ENCODE measurements around the gene GTF3A. TPM values are rescaled to one million over a fixed set of nuclear protein-coding genes. Genes with fewer than 3 reads are reported as not detected.
A peak's percentile ranks its signal among the peaks of the same experiment; 100 is the strongest.

GTF3A gene
- total and polyA plus RNA-seq, 10 donors = 90.7 to 275 (median 133) TPM

GRCh38 chr13:27455331-27455855, 31.0 kb downstream of the GTF3A start:
- TF ChIP-seq POLR2AphosphoS5 (IDR thresholded peaks at IDR 0.05) (no peak), POLR2A (IDR thresholded peaks at IDR 0.05) (no peak), CTCF (IDR thresholded peaks at IDR 0.05 in 8 of 11, conservative IDR thresholded peaks at IDR 0.05 in 3 of 11) (no peak)
- peaks cover 4 to 38% (median 24%) of the 10 kb centered on the region in 6 donors for H3K4me1 ChIP-seq
- no peaks in the 10 kb centered on the region for H3K27me3 ChIP-seq (replicated peaks in 1 of 7)
- intact Hi-C loops (cut with DNase I; ENCODE audit: low total_unique reads) = loop anchor here (10.0 kb wide), 1 partner anchor 169 kb away; the partner anchor contains the start of genes LNX2 and POLR1D
- DNase-seq = no peak
- WGBS, 5 donors = 2 to 8% (median 4%) methylated on average over 5 of the region's 5 CpGs
- no peaks in the 10 kb centered on the region for H3K9me3 ChIP-seq
- peak overlapping the region; percentile 49 to 82 (median 72) for H3K27ac ChIP-seq
- H3K4me3 ChIP-seq = peak overlapping the region; percentile 22 to 64 (median 28)
- H3K36me3 ChIP-seq = no peaks in the 10 kb centered on the region

GRCh38 chr13:27461940-27462584, 37.6 kb downstream of the GTF3A start:
- intact Hi-C loops (cut with DNase I; ENCODE audit: low total_unique reads) = loop anchor here (10.0 kb wide), 1 partner anchor 47 kb away; no protein-coding TSS in a partner anchor

GRCh38 chr13:27463500-27463899, 39.1 kb downstream of the GTF3A start:
- TF ChIP-seq CTCF (IDR thresholded peaks at IDR 0.05 in 8 of 11, conservative IDR thresholded peaks at IDR 0.05 in 3 of 11) (no peak), POLR2AphosphoS5 (IDR thresholded peaks at IDR 0.05) (no peak), POLR2A (IDR thresholded peaks at IDR 0.05) (no peak)
- no peak for DNase-seq
- 67 to 78% (median 72%) methylated on average over 6 of the region's 6 CpGs for WGBS, 5 donors
- Histone ChIP-seq H3K27me3 (replicated peaks in 1 of 7) (no peaks in the 10 kb centered on the region), H3K4me3 (no peak overlapping the region), H3K36me3 (no peaks in the 10 kb centered on the region), H3K9me3 (no peaks in the 10 kb centered on the region), H3K4me1 (peaks cover 0 to 7% (median 2%) of the 10 kb centered on the region in 6 donors), H3K27ac (no peak overlapping the region)
- intact Hi-C loops (cut with DNase I; ENCODE audit: low total_unique reads) = loop anchor here (10.0 kb wide), 1 partner anchor 49 kb away; no protein-coding TSS in a partner anchor

More at GRCh38 chr13:27461940-27462584, 37.6 kb downstream of the GTF3A start:
- DNase-seq = no peak
- H3K36me3 ChIP-seq = no peaks in the 10 kb centered on the region
- WGBS, 5 donors = 78 to 85% (median 83%) methylated on average over 12 of the region's 12 CpGs
- no peak for TF ChIP-seq POLR2AphosphoS5 (IDR thresholded peaks at IDR 0.05)
- TF ChIP-seq CTCF (IDR thresholded peaks at IDR 0.05 in 8 of 11, conservative IDR thresholded peaks at IDR 0.05 in 3 of 11) = no peak
- no peak for TF ChIP-seq POLR2A (IDR thresholded peaks at IDR 0.05)
- no peak overlapping the region for H3K27ac ChIP-seq
- peaks cover 0 to 7% (median 2%) of the 10 kb centered on the region in 6 donors for H3K4me1 ChIP-seq
- H3K4me3 ChIP-seq = no peak overlapping the region
- no peaks in the 10 kb centered on the region for H3K27me3 ChIP-seq (replicated peaks in 1 of 7)
- no peaks in the 10 kb centered on the region for H3K9me3 ChIP-seq

- Histone ChIP-seq H3K9me3 (no peaks in the 10 kb centered on the region), H3K4me3 (no peak overlapping the region), H3K4me1 (peaks cover 0 to 7% (median 2%) of the 10 kb centered on the region in 6 donors), H3K27ac (no peak overlapping the region), H3K27me3 (replicated peaks in 1 of 7) (no peaks in the 10 kb centered on the region), H3K36me3 (no peaks in the 10 kb centered on the region)
- DNase-seq = no peak
- intact Hi-C loops (cut with DNase I; ENCODE audit: low total_unique reads) = loop anchor here (10.0 kb wide), 1 partner anchor 51 kb away; no protein-coding TSS in a partner anchor
- TF ChIP-seq POLR2A (IDR thresholded peaks at IDR 0.05) (no peak), POLR2AphosphoS5 (IDR thresholded peaks at IDR 0.05) (no peak), CTCF (IDR thresholded peaks at IDR 0.05 in 8 of 11, conservative IDR thresholded peaks at IDR 0.05 in 3 of 11) (no peak)
- 68 to 85% (median 82%) methylated on average over 5 of the region's 5 CpGs for WGBS, 5 donors
These were observed 41.2 kb downstream of the GTF3A start for GRCh38 chr13:27465611-27466010.
